ENCODE results near the gene CEP128.

GRCh38 chr14:80951491-80951890, 10.0 kb upstream of the CEP128 start:
- no peak for TF ChIP-seq EZH2 (IDR thresholded peaks at IDR 0.05; ENCODE audit: insufficient read depth, poor library complexity, severe bottlenecking)
- TF ChIP-seq EZH2phosphoT487 (IDR thresholded peaks at IDR 0.05; ENCODE audit: insufficient read depth, low read depth) = no peak
